Neural progenitor cell (in vitro differentiated cells): ENCODE measurements around the gene CYP27B1. TPM values are rescaled to one million over a fixed set of nuclear protein-coding genes. Genes with fewer than 3 reads are reported as not detected.

Experiments
- DNase-seq: peaks from one replicate; pipeline ENCODE4 v3.0.0-alpha.2; 2016; ENCODE audit warnings: low spot score
- H2AFZ ChIP-seq: fragments of 200-600 bp; sonication (generic); replicated peaks from 2 replicates; pipeline ENCODE4 v1.6.1; 2016; ENCODE audit warnings: antibody characterized with exemption
- H3F3A ChIP-seq: fragments of 200-600 bp; sonication (generic); 2 replicates; pipeline ENCODE4 v1.6.1; 2016; ENCODE audit warnings: antibody characterized with exemption, low read depth
- H3K27ac ChIP-seq: fragments of 200-600 bp; sonication (generic); 2 replicates; pipeline ENCODE4 v1.5.1; 2016; ENCODE audit warnings: mild to moderate bottlenecking
- H3K27me3 ChIP-seq: fragments of 200-600 bp; sonication (generic); 2 replicates; pipeline ENCODE4 v1.6.1; 2016; ENCODE audit warnings: mild to moderate bottlenecking, moderate library complexity
- H3K36me3 ChIP-seq: fragments of 200-600 bp; sonication (generic); 2 replicates; pipeline ENCODE4 v1.5.1; 2016
- H3K4me1 ChIP-seq: fragments of 200-600 bp; sonication (generic); 2 replicates; pipeline ENCODE4 v1.6.1; 2016; ENCODE audit warnings: mixed run types
- H3K4me2 ChIP-seq: fragments of 200-600 bp; sonication (generic); 2 replicates; pipeline ENCODE4 v1.6.1; 2016
- H3K4me3 ChIP-seq: fragments of 200-600 bp; sonication (generic); 2 replicates; pipeline ENCODE4 v1.5.1; 2016
- H3K79me2 ChIP-seq: fragments of 200-600 bp; sonication (generic); 2 replicates; pipeline ENCODE4 v1.6.1; 2016; ENCODE audit warnings: low read depth
- H3K9ac ChIP-seq: fragments of 200-600 bp; sonication (generic); 2 replicates; pipeline ENCODE4 v1.6.1; 2016
- H3K9me3 ChIP-seq: fragments of 200-600 bp; sonication (generic); 2 replicates; pipeline ENCODE4 v1.5.1; 2016; ENCODE audit warnings: low read depth
- H4K20me1 ChIP-seq: fragments of 200-600 bp; sonication (generic); 2 replicates; pipeline ENCODE4 v1.6.1; 2016; ENCODE audit warnings: low read depth
- H3K27ac Mint-ChIP-seq: 3 replicates; pipeline ENCODE4 v1.8.0; 2021; ENCODE audit warnings: mixed read lengths
- H3K27me3 Mint-ChIP-seq: 2 replicates; pipeline ENCODE4 v1.8.0; 2022; ENCODE audit warnings: low read depth, mild to moderate bottlenecking, inconsistent platforms, moderate library complexity, mixed read lengths; ENCODE audit not compliant: insufficient read depth
- H3K36me3 Mint-ChIP-seq: 3 replicates; pipeline ENCODE4 v1.8.0; 2021; ENCODE audit warnings: mixed read lengths
- H3K4me1 Mint-ChIP-seq: 3 replicates; pipeline ENCODE4 v1.8.0; 2021; ENCODE audit warnings: mixed read lengths
- H3K4me3 Mint-ChIP-seq: 3 replicates; pipeline ENCODE4 v1.8.0; 2021; ENCODE audit warnings: mild to moderate bottlenecking, moderate library complexity, mixed read lengths
- H3K9me3 Mint-ChIP-seq: 3 replicates; pipeline ENCODE4 v1.8.0; 2020; ENCODE audit warnings: mixed read lengths
- CTCF ChIP-seq: fragments of 200-600 bp; sonication (generic); IDR thresholded peaks from 2 replicates; pipeline ENCODE4 v1.5.1; 2017; ENCODE audit warnings: antibody characterized with exemption, mild to moderate bottlenecking
- EZH2 ChIP-seq: fragments of 200-600 bp; sonication (generic); IDR thresholded peaks from 2 replicates; pipeline ENCODE4 v1.6.1; 2017; ENCODE audit warnings: antibody characterized with exemption, mild to moderate bottlenecking, moderate library complexity
- EZH2phosphoT487 ChIP-seq: fragments of 200-600 bp; sonication (generic); IDR thresholded peaks from 2 replicates; pipeline ENCODE4 v1.6.1; 2017; ENCODE audit warnings: antibody characterized with exemption
- total RNA-seq: library from RNA; depleted of rRNA; stranded (reverse); fragments of >200 nt; gene quantifications from 2 replicates; pipeline ENCODE4 v1.2.3, GENCODE V29; 2015; ENCODE audit warnings: low replicate concordance

CYP27B1 gene
- total RNA-seq, 1 donor from 2014 or later, result 0.17 TPM

- Histone ChIP-seq H3F3A (peaks cover 32% of the 10 kb centered on the region), H3K9ac (no peak overlapping the region), H2AFZ (no peak overlapping the region), H3K4me2 (peak overlapping the region; percentile 98), H3K4me1 (peaks cover 24% of the 10 kb centered on the region), H3K9me3 (no peaks in the 10 kb centered on the region), H3K4me3 (peak overlapping the region; percentile 44), H3K79me2 (no peaks in the 10 kb centered on the region), H4K20me1 (peaks cover 39% of the 10 kb centered on the region), H3K36me3 (no peaks in the 10 kb centered on the region), H3K27ac (no peak overlapping the region), H3K27me3 (peaks cover 100% of the 10 kb centered on the region)
- H3K9me3 Mint-ChIP-seq, result no peaks in the 10 kb centered on the region
- H3K4me1 Mint-ChIP-seq, result peaks cover 44% of the 10 kb centered on the region
- peak overlapping the region; percentile 4 for H3K27ac Mint-ChIP-seq
- peaks cover 38% of the 10 kb centered on the region for H3K27me3 Mint-ChIP-seq
- peak; percentile 42 for TF ChIP-seq EZH2phosphoT487
- TF ChIP-seq EZH2, result peak; percentile 45
- TF ChIP-seq CTCF, result peak; percentile 48
- H3K4me3 Mint-ChIP-seq, result peak overlapping the region; percentile 80
- DNase-seq, result peak; percentile 80
- peaks cover 4% of the 10 kb centered on the region for H3K36me3 Mint-ChIP-seq
Measured at GRCh38 chr12:57735952-57736740, 30.7 kb downstream of the CYP27B1 start.

GRCh38 chr12:57735198-57735855 lies 31.6 kb downstream of the CYP27B1 start:
- peaks cover 4% of the 10 kb centered on the region for H3K36me3 Mint-ChIP-seq
- peak overlapping the region; percentile 98 for H3K4me2 ChIP-seq
- H3K4me3 Mint-ChIP-seq, result peak overlapping the region; percentile 80
- H3K4me1 Mint-ChIP-seq, result peaks cover 38% of the 10 kb centered on the region
- no peak for TF ChIP-seq CTCF
- TF ChIP-seq EZH2phosphoT487, result no peak
- no peak for TF ChIP-seq EZH2
- no peak overlapping the region for H3K27ac ChIP-seq
- no peaks in the 10 kb centered on the region for H3K36me3 ChIP-seq
- peaks cover 32% of the 10 kb centered on the region for H3F3A ChIP-seq
- H3K79me2 ChIP-seq, result no peaks in the 10 kb centered on the region
- no peak overlapping the region for H3K27ac Mint-ChIP-seq
- H3K4me1 ChIP-seq, result peaks cover 24% of the 10 kb centered on the region
- H2AFZ ChIP-seq, result no peak overlapping the region
- peaks cover 43% of the 10 kb centered on the region for H3K27me3 Mint-ChIP-seq
- H3K27me3 ChIP-seq, result peaks cover 100% of the 10 kb centered on the region
- H3K4me3 ChIP-seq, result no peak overlapping the region
- peak; percentile 69 for DNase-seq
- peaks cover 40% of the 10 kb centered on the region for H4K20me1 ChIP-seq
- no peak overlapping the region for H3K9ac ChIP-seq
- H3K9me3 Mint-ChIP-seq, result no peaks in the 10 kb centered on the region
- no peaks in the 10 kb centered on the region for H3K9me3 ChIP-seq

- Histone ChIP-seq H3F3A (peaks cover 32% of the 10 kb centered on the region), H4K20me1 (peaks cover 44% of the 10 kb centered on the region), H3K27ac (no peak overlapping the region), H3K4me1 (peaks cover 16% of the 10 kb centered on the region), H3K4me3 (no peak overlapping the region), H3K27me3 (peaks cover 100% of the 10 kb centered on the region), H3K79me2 (no peaks in the 10 kb centered on the region), H3K4me2 (no peak overlapping the region), H3K9ac (no peak overlapping the region), H3K36me3 (no peaks in the 10 kb centered on the region), H3K9me3 (no peaks in the 10 kb centered on the region), H2AFZ (no peak overlapping the region)
- Mint-ChIP-seq H3K9me3 (no peaks in the 10 kb centered on the region), H3K27ac (no peak overlapping the region), H3K27me3 (peaks cover 44% of the 10 kb centered on the region), H3K36me3 (peaks cover 4% of the 10 kb centered on the region), H3K4me1 (peaks cover 33% of the 10 kb centered on the region), H3K4me3 (no peak overlapping the region)
- no peak for TF ChIP-seq EZH2phosphoT487
- no peak for TF ChIP-seq EZH2
- TF ChIP-seq CTCF, result no peak
- no peak for DNase-seq
Measured at GRCh38 chr12:57734591-57734990, 32.3 kb downstream of the CYP27B1 start.
